Measurements from ENCODE around the gene NDE1. TPM values are rescaled to one million over a fixed set of nuclear protein-coding genes. Genes with fewer than 3 reads are reported as not detected.

The NDE1 gene
- total and polyA plus RNA-seq, 2 of the 4 experiments (the other 2 are of a cell fraction) = 22.7 to 29.2 TPM

GRCh38 chr16:15635926-15636325 is 14.1 kb upstream of the NDE1 start:
- TF ChIP-seq SMC3 (IDR thresholded peaks at IDR 0.05; ENCODE audit: low read depth, low read length) (no peak), CTCF (conservative IDR thresholded peaks at IDR 0.05; ENCODE audit: low read depth, low read length) (no peak), RCOR1 (IDR thresholded peaks at IDR 0.05; ENCODE audit: insufficient replicate concordance, low read length) (no peak), POLR2A (IDR thresholded peaks at IDR 0.05; ENCODE audit: low read depth, low read length) (no peak), CHD1 (IDR thresholded peaks at IDR 0.05; ENCODE audit: low read depth, low read length) (no peak)
- no CpG with 5 or more reads among the region's 9 CpGs for WGBS, 2 experiments (ENCODE audit: extremely low coverage in 2 of 2, insufficient read length in 1 of 2)
- no peak overlapping the region for H3K4ac ChIP-seq (ENCODE audit: low read depth, low read length)
- ATAC-seq (ENCODE audit: low read depth) (no peak), DNase-seq (no peak)
- H3K18ac ChIP-seq (ENCODE audit: low read depth, low read length) = no peak overlapping the region
- no peaks in the 10 kb centered on the region for H3K9me1 ChIP-seq (ENCODE audit: insufficient read depth, low read length)
- no peak overlapping the region for H4K8ac ChIP-seq (ENCODE audit: low read depth in 2 of 2, low read length in 2 of 2)
- BruUV-seq (replicated peaks) = no TSS peak
- H4K91ac ChIP-seq (ENCODE audit: insufficient read depth, low read depth, low read length) = no peak overlapping the region
- POLR2A ChIA-PET (ENCODE audit: unreplicated experiment) = no interaction called here
- no peak overlapping the region for H3K27ac ChIP-seq (ENCODE audit: insufficient read depth, low read length)
- no peak overlapping the region for H2BK120ac ChIP-seq (ENCODE audit: low read depth, low read length)
- H3K36me3 ChIP-seq (ENCODE audit: control insufficient read depth, insufficient read depth, low read length) = peaks cover 42% of the 10 kb centered on the region
- H3K27me3 ChIP-seq (ENCODE audit: control insufficient read depth, insufficient read depth, low read length) = no peaks in the 10 kb centered on the region
- H3K4me3 ChIP-seq (ENCODE audit: insufficient read depth, low read depth, low read length) = no peak overlapping the region
- no peak overlapping the region for H2BK15ac ChIP-seq (ENCODE audit: low read depth, low read length)
- H4K5ac ChIP-seq (ENCODE audit: low read depth, low read length) = no peak overlapping the region
- H2AK5ac ChIP-seq (ENCODE audit: low read depth, low read length) = no peak overlapping the region
- no peak overlapping the region for H2AFZ ChIP-seq (replicated peaks; ENCODE audit: low read length, poor library complexity)
- H2BK5ac ChIP-seq (ENCODE audit: low read depth, low read length, poor library complexity, severe bottlenecking) = no peak overlapping the region
- no peaks in the 10 kb centered on the region for H3K4me1 ChIP-seq (ENCODE audit: control insufficient read depth, insufficient read depth, low read length)
- H2AK9ac ChIP-seq (replicated peaks; ENCODE audit: low read depth, low read length, poor library complexity) = no peak overlapping the region
- no peak overlapping the region for H3K56ac ChIP-seq (ENCODE audit: extremely low read depth, insufficient read depth, low read length)
- H3K9me3 ChIP-seq (ENCODE audit: control insufficient read depth, insufficient read depth, low read length) = no peaks in the 10 kb centered on the region
- CTCF ChIA-PET = interaction anchor here (1.2 kb wide), 1 partner anchor 46 kb away, joined by 3 read pairs; no protein-coding TSS in a partner anchor
- no peak overlapping the region for H3K9ac ChIP-seq (ENCODE audit: low read depth, low read length)
- no peak overlapping the region for H2BK20ac ChIP-seq (ENCODE audit: low read depth, low read length)
- peaks cover 26% of the 10 kb centered on the region in 2 experiments for H3K79me1 ChIP-seq (ENCODE audit: low read depth in 1 of 2, low read length in 2 of 2)
- in situ Hi-C loops (cut with MboI; ENCODE audit: low sequenced_read_pairs) (no loop called here), intact Hi-C loops (cut with micrococcal nuclease) (no loop called here), dilution Hi-C loops (cut with HindIII; ENCODE audit: low sequenced_read_pairs, unreplicated experiment) (no loop called here)
- no peak overlapping the region for H3K23ac ChIP-seq (ENCODE audit: low read depth, low read length)
- no peak overlapping the region for H3K14ac ChIP-seq (replicated peaks; ENCODE audit: low read depth, low read length)
- H3K4me2 ChIP-seq (ENCODE audit: low read depth, low read length) = no peak overlapping the region
- no peaks in the 10 kb centered on the region; the same call in 1 of the 2 replicates for H4K20me1 ChIP-seq (ENCODE audit: insufficient read depth, low read length)

All from IMR-90 (cell line).